Mesenchymal stem cell (in vitro differentiated cells and primary cell): ENCODE results near the gene MEF2A.

Experiments used
- DNase-seq: peaks from one replicate; pipeline ENCODE4 v3.0.0-alpha.2; 2013
- H2AFZ ChIP-seq: one replicate; pipeline ENCODE4 v1.6.1; 2013; ENCODE audit warnings: low read depth, mild to moderate bottlenecking, control low read depth, inconsistent platforms, low read length, moderate library complexity
- H2AK5ac ChIP-seq: 2 replicates; pipeline ENCODE4 v1.6.1; 2013; ENCODE audit warnings: low read length, moderate library complexity, mild to moderate bottlenecking, inconsistent platforms; ENCODE audit not compliant: severe bottlenecking
- H2BK120ac ChIP-seq: one replicate; pipeline ENCODE4 v1.6.1; 2013; ENCODE audit warnings: low read depth, mild to moderate bottlenecking, inconsistent platforms, low read length, moderate library complexity
- H2BK12ac ChIP-seq, 2 experiments: one replicate each; pipeline ENCODE4 v1.6.1; 2013; ENCODE audit warnings: inconsistent platforms in 2 of 2, low read length in 2 of 2, mild to moderate bottlenecking in 2 of 2, moderate library complexity in 2 of 2, control low read depth in 1 of 2
- H2BK15ac ChIP-seq: one replicate; pipeline ENCODE4 v1.6.1; 2013; ENCODE audit warnings: mild to moderate bottlenecking, low read depth, inconsistent platforms; ENCODE audit not compliant: poor library complexity, severe bottlenecking
- H2BK5ac ChIP-seq: 2 replicates; pipeline ENCODE4 v1.6.1; 2013; ENCODE audit warnings: low read depth, mild to moderate bottlenecking, low read length, control low read depth, inconsistent platforms; ENCODE audit not compliant: poor library complexity, severe bottlenecking
- H3K14ac ChIP-seq, 2 experiments: one replicate each; pipeline ENCODE4 v1.6.1; 2013; ENCODE audit warnings: inconsistent platforms in 2 of 2, low read length in 2 of 2, control low read depth in 1 of 2, mild to moderate bottlenecking in 1 of 2, moderate library complexity in 1 of 2
- H3K18ac ChIP-seq, 2 experiments: one replicate each; pipeline ENCODE4 v1.6.1; 2013; ENCODE audit warnings: inconsistent platforms in 2 of 2, low read length in 2 of 2, control low read depth in 1 of 2, low read depth in 1 of 2, mild to moderate bottlenecking in 1 of 2
- H3K23ac ChIP-seq, 2 experiments: one replicate each; pipeline ENCODE4 v1.6.1; 2013; ENCODE audit warnings: inconsistent platforms in 2 of 2, low read length in 2 of 2, mild to moderate bottlenecking in 2 of 2, moderate library complexity in 2 of 2, control low read depth in 1 of 2
- H3K27ac ChIP-seq: 2 replicates; pipeline ENCODE4 v1.5.1; 2013; ENCODE audit warnings: mild to moderate bottlenecking, moderate library complexity, low read length, control low read depth, inconsistent platforms; ENCODE audit not compliant: poor library complexity, severe bottlenecking
- H3K27me3 ChIP-seq, 2 experiments: 2 replicates each; pipeline versions ENCODE4 v1.6.1 to v1.7.0; 2013; ENCODE audit warnings: low read length in 2 of 2, mild to moderate bottlenecking in 2 of 2, moderate library complexity in 2 of 2, control low read depth in 1 of 2, inconsistent platforms in 1 of 2; ENCODE audit not compliant: control insufficient read depth in 1 of 2, insufficient read depth in 1 of 2
- H3K36me3 ChIP-seq, 2 experiments: 2 replicates each; pipeline versions ENCODE4 v1.6.1 to v1.7.0; 2013; ENCODE audit warnings: low read length in 2 of 2, control low read depth in 1 of 2, inconsistent platforms in 1 of 2, low read depth in 1 of 2, mild to moderate bottlenecking in 1 of 2; ENCODE audit not compliant: insufficient read depth in 2 of 2, control insufficient read depth in 1 of 2
- H3K4ac ChIP-seq, 2 experiments: one replicate each; pipeline ENCODE4 v1.6.1; 2013; ENCODE audit warnings: inconsistent platforms in 2 of 2, low read length in 2 of 2, mild to moderate bottlenecking in 2 of 2, moderate library complexity in 2 of 2, control low read depth in 1 of 2, low read depth in 1 of 2
- H3K4me1 ChIP-seq: 2 replicates; pipeline ENCODE4 v1.6.1; 2013; ENCODE audit warnings: low read depth, low read length, control low read depth; ENCODE audit not compliant: control insufficient read depth, insufficient read depth
- H3K4me2 ChIP-seq: 2 replicates; pipeline ENCODE4 v1.6.1; 2013; ENCODE audit warnings: low read length, mild to moderate bottlenecking, inconsistent platforms; ENCODE audit not compliant: poor library complexity, severe bottlenecking
- H3K4me3 ChIP-seq, 2 experiments: 2 replicates each; pipeline versions ENCODE4 v1.5.1 to v1.7.0; 2013; ENCODE audit warnings: low read length in 2 of 2, mild to moderate bottlenecking in 2 of 2, control low read depth in 1 of 2, low read depth in 1 of 2; ENCODE audit not compliant: insufficient read depth in 1 of 2
- H3K79me1 ChIP-seq: replicated peaks from 2 replicates; pipeline ENCODE4 v1.6.1; 2013; ENCODE audit warnings: mild to moderate bottlenecking, control low read depth, low read length, inconsistent platforms; ENCODE audit not compliant: poor library complexity, severe bottlenecking
- H3K9ac ChIP-seq: 2 replicates; pipeline ENCODE4 v1.7.0; 2013; ENCODE audit warnings: mild to moderate bottlenecking, low read length, moderate library complexity
- H3K9me3 ChIP-seq: 2 replicates; pipeline ENCODE4 v1.7.0; 2013; ENCODE audit warnings: mild to moderate bottlenecking, low read length; ENCODE audit not compliant: control insufficient read depth
- H4K8ac ChIP-seq: one replicate; pipeline ENCODE4 v1.6.1; 2013; ENCODE audit warnings: inconsistent platforms, mild to moderate bottlenecking, low read length, moderate library complexity
- H4K91ac ChIP-seq: one replicate; pipeline ENCODE4 v1.6.1; 2013; ENCODE audit warnings: mild to moderate bottlenecking, low read length, inconsistent platforms
- WGBS: methylation state at CpG from one replicate; pipeline ENCODE4 v1.1.7; 2013; ENCODE audit warnings: mixed read lengths; 5-methylcytosine and 5-hydroxymethylcytosine counted together

The MEF2A gene

GRCh38 chr15:99736702-99737101 is 170.9 kb downstream of the MEF2A start:
- no peak overlapping the region for H3K27ac ChIP-seq
- H3K9me3 ChIP-seq, result no peaks in the 10 kb centered on the region
- H3K4ac ChIP-seq, result no peak overlapping the region
- H2BK5ac ChIP-seq, result no peak overlapping the region
- no peak overlapping the region for H3K14ac ChIP-seq
- H3K79me1 ChIP-seq, result peaks cover 8% of the 10 kb centered on the region
- peaks cover 0 to under 1% of the 10 kb centered on the region in 2 experiments for H3K36me3 ChIP-seq
- no peak overlapping the region for H3K4me3 ChIP-seq
- WGBS, result 84% methylated on average over 2 of the region's 2 CpGs
- H3K23ac ChIP-seq, result no peak overlapping the region
- H3K18ac ChIP-seq, result no peak overlapping the region
- no peak overlapping the region for H2BK120ac ChIP-seq
- H3K4me1 ChIP-seq, result peaks cover 4% of the 10 kb centered on the region
- no peak overlapping the region for H4K91ac ChIP-seq
- H2AFZ ChIP-seq, result no peak overlapping the region
- DNase-seq, result no peak
- no peaks in the 10 kb centered on the region for H3K27me3 ChIP-seq
- no peak overlapping the region for H4K8ac ChIP-seq
- no peak overlapping the region for H3K4me2 ChIP-seq
- H2AK5ac ChIP-seq, result no peak overlapping the region
- no peak overlapping the region for H2BK15ac ChIP-seq
- no peak overlapping the region for H2BK12ac ChIP-seq
- no peak overlapping the region for H3K9ac ChIP-seq

- Histone ChIP-seq H3K14ac (no peak overlapping the region), H3K4me1 (peaks cover 2% of the 10 kb centered on the region), H3K36me3 (no peaks in the 10 kb centered on the region), H3K27ac (no peak overlapping the region), H2AFZ (no peak overlapping the region), H3K23ac (no peak overlapping the region), H4K91ac (no peak overlapping the region), H3K27me3 (no peaks in the 10 kb centered on the region), H2BK5ac (no peak overlapping the region), H2AK5ac (no peak overlapping the region), H3K18ac (no peak overlapping the region), H3K4ac (no peak overlapping the region), H3K4me2 (no peak overlapping the region), H3K9ac (no peak overlapping the region), H4K8ac (no peak overlapping the region), H3K79me1 (no peaks in the 10 kb centered on the region), H3K9me3 (no peaks in the 10 kb centered on the region), H2BK12ac (no peak overlapping the region), H3K4me3 (no peak overlapping the region), H2BK120ac (no peak overlapping the region), H2BK15ac (no peak overlapping the region)
- no peak for DNase-seq
- WGBS, result 68% methylated on average over 5 of the region's 7 CpGs
Measured at GRCh38 chr15:99738021-99738847, 172.4 kb downstream of the MEF2A start.

- WGBS, result 80% methylated on average over 2 of the region's 2 CpGs
- no peak overlapping the region for H3K9ac ChIP-seq
- no peak overlapping the region for H2AK5ac ChIP-seq
- H3K9me3 ChIP-seq, result no peaks in the 10 kb centered on the region
- H4K91ac ChIP-seq, result no peak overlapping the region
- H3K27ac ChIP-seq, result no peak overlapping the region
- H3K4me2 ChIP-seq, result no peak overlapping the region
- no peaks in the 10 kb centered on the region for H3K27me3 ChIP-seq
- H3K4ac ChIP-seq, result no peak overlapping the region
- H3K4me3 ChIP-seq, result no peak overlapping the region
- no peak overlapping the region for H2AFZ ChIP-seq
- H4K8ac ChIP-seq, result no peak overlapping the region
- H3K4me1 ChIP-seq, result no peaks in the 10 kb centered on the region
- no peak overlapping the region for H3K14ac ChIP-seq
- H3K18ac ChIP-seq, result no peak overlapping the region
- no peak for DNase-seq
- H2BK12ac ChIP-seq, result no peak overlapping the region
- H3K36me3 ChIP-seq, result no peaks in the 10 kb centered on the region
- no peaks in the 10 kb centered on the region for H3K79me1 ChIP-seq
- H2BK120ac ChIP-seq, result no peak overlapping the region
- H2BK5ac ChIP-seq, result no peak overlapping the region
- no peak overlapping the region for H3K23ac ChIP-seq
- no peak overlapping the region for H2BK15ac ChIP-seq
Measured at GRCh38 chr15:99741835-99742234, 176.1 kb downstream of the MEF2A start.

GRCh38 chr15:99744142-99744541 is 178.4 kb downstream of the MEF2A start:
- Histone ChIP-seq H3K9me3 (no peaks in the 10 kb centered on the region), H2BK120ac (no peak overlapping the region), H2AK5ac (no peak overlapping the region), H2BK15ac (no peak overlapping the region), H3K27me3 (no peaks in the 10 kb centered on the region), H3K14ac (no peak overlapping the region), H3K4me1 (no peaks in the 10 kb centered on the region), H3K27ac (no peak overlapping the region), H4K8ac (no peak overlapping the region), H3K4me2 (no peak overlapping the region), H2BK5ac (no peak overlapping the region), H3K4ac (no peak overlapping the region), H3K4me3 (no peak overlapping the region), H2BK12ac (no peak overlapping the region), H4K91ac (no peak overlapping the region), H2AFZ (no peak overlapping the region), H3K23ac (no peak overlapping the region), H3K79me1 (no peaks in the 10 kb centered on the region), H3K9ac (no peak overlapping the region), H3K36me3 (no peaks in the 10 kb centered on the region), H3K18ac (no peak overlapping the region)
- WGBS, result 84% methylated on average over 7 of the region's 7 CpGs
- DNase-seq, result no peak
